NB4 (cell line): ENCODE data around the gene FAM227B.

Experiments used
- POLR2A ChIP-seq: IDR thresholded peaks from 2 replicates; pipeline ENCODE4 v1.6.1; 2011; ENCODE audit warnings: mild to moderate bottlenecking; ENCODE audit not compliant: insufficient read length; ENCODE audit errors: extremely low read depth
- TF ChIP-seq, protein P1 (sequence below): IDR thresholded peaks from one replicate; pipeline ENCODE4 v1.5.1; 2012; ENCODE audit warnings: low read depth, low read length

DNA sequence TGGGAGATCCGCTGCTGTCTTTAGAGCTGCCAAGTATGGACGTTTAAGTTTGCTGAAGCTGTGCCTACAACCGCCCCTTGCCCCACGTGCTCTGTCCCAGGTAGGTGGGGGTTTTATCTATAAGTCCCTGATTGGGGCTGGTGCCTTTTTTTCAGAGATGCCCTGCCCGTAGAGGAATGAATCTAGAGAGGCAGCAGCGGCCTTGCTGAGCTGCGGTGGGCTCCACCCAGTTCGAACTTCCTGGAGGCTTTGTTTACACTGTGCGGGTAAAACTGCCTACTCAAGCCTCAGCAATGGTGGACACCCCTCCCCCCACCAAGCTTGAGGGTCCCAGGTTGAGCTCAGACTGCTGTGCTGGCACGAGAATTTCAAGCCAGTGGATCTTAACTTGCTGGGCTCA, 281.0 kb downstream of the FAM227B start:
- TF ChIP-seq POLR2A, result no peak
- TF ChIP-seq, protein P1, sequence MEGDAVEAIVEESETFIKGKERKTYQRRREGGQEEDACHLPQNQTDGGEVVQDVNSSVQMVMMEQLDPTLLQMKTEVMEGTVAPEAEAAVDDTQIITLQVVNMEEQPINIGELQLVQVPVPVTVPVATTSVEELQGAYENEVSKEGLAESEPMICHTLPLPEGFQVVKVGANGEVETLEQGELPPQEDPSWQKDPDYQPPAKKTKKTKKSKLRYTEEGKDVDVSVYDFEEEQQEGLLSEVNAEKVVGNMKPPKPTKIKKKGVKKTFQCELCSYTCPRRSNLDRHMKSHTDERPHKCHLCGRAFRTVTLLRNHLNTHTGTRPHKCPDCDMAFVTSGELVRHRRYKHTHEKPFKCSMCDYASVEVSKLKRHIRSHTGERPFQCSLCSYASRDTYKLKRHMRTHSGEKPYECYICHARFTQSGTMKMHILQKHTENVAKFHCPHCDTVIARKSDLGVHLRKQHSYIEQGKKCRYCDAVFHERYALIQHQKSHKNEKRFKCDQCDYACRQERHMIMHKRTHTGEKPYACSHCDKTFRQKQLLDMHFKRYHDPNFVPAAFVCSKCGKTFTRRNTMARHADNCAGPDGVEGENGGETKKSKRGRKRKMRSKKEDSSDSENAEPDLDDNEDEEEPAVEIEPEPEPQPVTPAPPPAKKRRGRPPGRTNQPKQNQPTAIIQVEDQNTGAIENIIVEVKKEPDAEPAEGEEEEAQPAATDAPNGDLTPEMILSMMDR, result no peak
